Small intestine (tissue), 7 donors: Measurements from ENCODE around the gene ANKRD2. TPM values are rescaled to one million over a fixed set of nuclear protein-coding genes. Genes with fewer than 3 reads are reported as not detected.
A peak's percentile ranks its signal among the peaks of the same experiment; 100 is the strongest.
"Not testable (repeated sequence)": the region's sequence is repeated elsewhere in the genome, so short reads cannot be mapped to it uniquely, and the experiment has no call there.

Experiments used
- DNase-seq, 2 donors: peaks; one replicate each; pipeline versions ENCODE4 v3.0.0 to v3.0.0-alpha.2; 2013
- FAIRE-seq: peaks from 2 replicates; lab custom pipeline; 2012; peaks lifted over from hg19 to GRCh38; lab: Jason Lieb, UNC
- H3K27ac ChIP-seq, 3 donors: one replicate each; pipeline ENCODE4 v1.5.1; 2013; ENCODE audit warnings: low read length in 2 of 3, mild to moderate bottlenecking in 2 of 3, control low read depth in 1 of 3, inconsistent platforms in 1 of 3, low read depth in 1 of 3, moderate library complexity in 1 of 3
- H3K27me3 ChIP-seq, 3 donors: one replicate each; pipeline ENCODE4 v1.6.1; 2013; ENCODE audit warnings: low read length in 3 of 3, inconsistent platforms in 1 of 3; ENCODE audit not compliant: control insufficient read depth in 3 of 3, insufficient read depth in 3 of 3
- H3K36me3 ChIP-seq, 3 donors: one replicate each; pipeline ENCODE4 v1.6.1; 2013; ENCODE audit warnings: low read length in 3 of 3, inconsistent platforms in 1 of 3, low read depth in 1 of 3, mild to moderate bottlenecking in 1 of 3, moderate library complexity in 1 of 3; ENCODE audit not compliant: control insufficient read depth in 3 of 3, insufficient read depth in 2 of 3
- H3K4me1 ChIP-seq, 3 donors: one replicate each; pipeline ENCODE4 v1.6.1; 2013; ENCODE audit warnings: low read length in 2 of 3, inconsistent platforms in 1 of 3, low read depth in 1 of 3, mild to moderate bottlenecking in 1 of 3, moderate library complexity in 1 of 3; ENCODE audit not compliant: control insufficient read depth in 3 of 3, insufficient read depth in 2 of 3
- H3K4me3 ChIP-seq, 3 donors: one replicate each; pipeline ENCODE4 v1.5.1; 2013; ENCODE audit warnings: low read length in 3 of 3, control low read depth in 1 of 3, inconsistent platforms in 1 of 3, low read depth in 1 of 3, mild to moderate bottlenecking in 1 of 3, moderate library complexity in 1 of 3
- H3K9me3 ChIP-seq, 2 donors: one replicate each; pipeline ENCODE4 v1.6.1; 2013; ENCODE audit warnings: low read depth in 1 of 2, low read length in 1 of 2; ENCODE audit not compliant: control insufficient read depth in 2 of 2, insufficient read depth in 1 of 2
- WGBS, 3 donors: extraction: QIAGEN DNeasy Blood & Tissue Kit; methylation state at CpG; one replicate each; pipeline ENCODE4 v1.1.7; 2013; 5-methylcytosine and 5-hydroxymethylcytosine counted together
- polyA plus RNA-seq, 4 donors: library from polyadenylated mRNA; stranded (reverse) in 3 of 4; unstranded in 1 of 4; fragments of 200-250 nt in 3 of 4; fragments of 120-200 nt in 1 of 4; gene quantifications; one replicate each; pipeline versions ENCODE4 v1.2.1 to v1.2.3, GENCODE V29; 2013
- donor health status: healthy with polysubstance abuse.
- donor health status: control.
- donor health status: control.
- donor health status: Bipolar disorder and iron deficiency.
- donor health status: healthy.

Gene ANKRD2
- polyA plus RNA-seq, 4 donors = 0.04 to 8.6 (median 2.0) TPM

- not testable (repeated sequence) for H3K36me3 ChIP-seq, H3K9me3 ChIP-seq, H3K4me1 ChIP-seq, H3K27me3 ChIP-seq, H3K4me3 ChIP-seq, FAIRE-seq, DNase-seq, H3K27ac ChIP-seq
- 88 to 92% (median 88%) methylated on average over 5 of the region's 5 CpGs for WGBS, 3 donors
These were observed 10.2 kb upstream of the ANKRD2 start for GRCh38 chr10:97562329-97562728.

- Histone ChIP-seq H3K27me3 (no peaks in the 10 kb centered on the region), H3K4me3 (no peak overlapping the region), H3K27ac (no peak overlapping the region), H3K4me1 (no peaks in the 10 kb centered on the region), H3K9me3 (peaks cover 0 to 8% of the 10 kb centered on the region in 2 donors), H3K36me3 (peaks cover 0 to 4% (median 0%) of the 10 kb centered on the region in 3 donors)
- no peak for FAIRE-seq
- WGBS, 3 donors = 94 to 97% (median 95%) methylated on average over 4 of the region's 4 CpGs
- DNase-seq = no peak
These were observed 9.2 kb upstream of the ANKRD2 start for GRCh38 chr10:97563337-97563736.

- no peak overlapping the region for H3K27ac ChIP-seq
- DNase-seq = no peak
- no peaks in the 10 kb centered on the region for H3K4me1 ChIP-seq
- WGBS, 3 donors = 71 to 86% (median 76%) methylated on average over 4 of the region's 4 CpGs
- H3K9me3 ChIP-seq = peaks cover 0 to 8% of the 10 kb centered on the region in 2 donors
- no peak overlapping the region for H3K4me3 ChIP-seq
- FAIRE-seq = no peak
- peaks cover 0 to 9% (median 0%) of the 10 kb centered on the region in 3 donors for H3K36me3 ChIP-seq
- no peaks in the 10 kb centered on the region for H3K27me3 ChIP-seq
These were observed 7.8 kb upstream of the ANKRD2 start for GRCh38 chr10:97564776-97565175.

GRCh38 chr10:97566336-97566996, 6.1 kb upstream of the ANKRD2 start:
- H3K36me3 ChIP-seq = peaks cover 0 to 20% (median 0%) of the 10 kb centered on the region in 3 donors
- no peak overlapping the region for H3K4me3 ChIP-seq
- peaks cover 0 to 4% (median 0%) of the 10 kb centered on the region in 3 donors for H3K4me1 ChIP-seq
- 79 to 97% (median 85%) methylated on average over 2 of the region's 2 CpGs for WGBS, 3 donors
- FAIRE-seq (no peak), DNase-seq (no peak)
- no peak overlapping the region for H3K27ac ChIP-seq
- peaks cover 0 to 8% of the 10 kb centered on the region in 2 donors for H3K9me3 ChIP-seq
- no peaks in the 10 kb centered on the region for H3K27me3 ChIP-seq

- Histone ChIP-seq H3K4me3 (no peak overlapping the region), H3K27me3 (no peaks in the 10 kb centered on the region), H3K4me1 (peaks cover 0 to 11% (median 0%) of the 10 kb centered on the region in 3 donors), H3K9me3 (no peaks in the 10 kb centered on the region), H3K27ac (no peak overlapping the region), H3K36me3 (peaks cover 0 to 20% (median 0%) of the 10 kb centered on the region in 3 donors)
- 92 to 94% (median 93%) methylated on average over 15 of the region's 15 CpGs for WGBS, 3 donors
- FAIRE-seq (no peak), DNase-seq (no peak)
These were observed 4.7 kb upstream of the ANKRD2 start for GRCh38 chr10:97567891-97568290.

- WGBS, 3 donors = 92 to 94% (median 94%) methylated on average over 33 of the region's 33 CpGs
- DNase-seq (no peak), FAIRE-seq (no peak)
- Histone ChIP-seq H3K36me3 (peaks cover 0 to 20% (median 0%) of the 10 kb centered on the region in 3 donors), H3K4me1 (peaks cover 0 to 11% (median 0%) of the 10 kb centered on the region in 3 donors), H3K27ac (no peak overlapping the region), H3K27me3 (no peaks in the 10 kb centered on the region), H3K9me3 (no peaks in the 10 kb centered on the region), H3K4me3 (no peak overlapping the region)
These were observed 2.3 kb upstream of the ANKRD2 start for GRCh38 chr10:97570146-97570788.

GRCh38 chr10:97570789-97571471, 1.6 kb upstream of the ANKRD2 start:
- Histone ChIP-seq H3K4me3 (no peak overlapping the region), H3K9me3 (no peaks in the 10 kb centered on the region), H3K36me3 (peaks cover 0 to 20% (median 0%) of the 10 kb centered on the region in 3 donors), H3K4me1 (peaks cover 0 to 11% (median 0%) of the 10 kb centered on the region in 3 donors), H3K27ac (no peak overlapping the region), H3K27me3 (no peaks in the 10 kb centered on the region)
- 84 to 88% (median 84%) methylated on average over 5 of the region's 5 CpGs for WGBS, 3 donors
- DNase-seq (no peak), FAIRE-seq (no peak)

GRCh38 chr10:97571622-97572021, 957 bp upstream of the ANKRD2 start:
- peak; percentile 33 to 50 for DNase-seq
- Histone ChIP-seq H3K27me3 (no peaks in the 10 kb centered on the region), H3K27ac (no peak overlapping the region), H3K9me3 (no peaks in the 10 kb centered on the region), H3K4me3 (no peak overlapping the region), H3K4me1 (peaks cover 0 to 11% (median 0%) of the 10 kb centered on the region in 3 donors), H3K36me3 (peaks cover 0 to 20% (median 0%) of the 10 kb centered on the region in 3 donors)
- WGBS, 3 donors = 57 to 81% (median 57%) methylated on average over 3 of the region's 3 CpGs
- FAIRE-seq = no peak
